ENCODE measurements around the gene YTHDC1.
"Not testable (repeated sequence)": the region's sequence is repeated elsewhere in the genome, so short reads cannot be mapped to it uniquely, and the experiment has no call there.

Gene YTHDC1

GRCh38 chr4:68287704-68288392, 62.0 kb downstream of the YTHDC1 start:
- DNase-seq: no peak

- no peak for DNase-seq
Observed at GRCh38 chr4:68283714-68284113, 66.2 kb downstream of the YTHDC1 start.

GRCh38 chr4:68283095-68283494, 66.8 kb downstream of the YTHDC1 start:
- no peak for DNase-seq

GRCh38 chr4:68281796-68282740, 67.8 kb downstream of the YTHDC1 start:
- not testable (repeated sequence) for DNase-seq

DNA sequence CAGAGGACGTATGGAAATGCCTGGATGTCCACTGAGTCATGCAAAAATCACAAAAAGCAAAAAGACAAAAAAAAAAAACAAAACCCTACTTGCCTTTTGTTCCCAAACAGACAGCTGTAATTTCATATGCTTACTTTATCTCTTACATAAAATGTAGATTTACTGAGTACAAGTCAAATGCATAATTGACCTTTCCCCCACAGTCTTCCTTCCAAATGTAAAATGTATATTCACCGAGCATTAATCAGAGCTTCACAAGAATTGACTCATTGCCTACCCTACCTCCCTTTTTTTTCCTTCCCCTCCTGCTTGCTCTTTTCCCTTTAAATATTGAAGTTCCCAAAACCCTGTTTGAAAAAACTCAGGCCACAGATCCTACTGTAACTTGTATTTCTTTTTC, 71.9 kb downstream of the YTHDC1 start:
- DNase-seq: no peak

- DNase-seq: no peak
Observed at GRCh38 chr4:68277627-68278026, 72.3 kb downstream of the YTHDC1 start.

DNA sequence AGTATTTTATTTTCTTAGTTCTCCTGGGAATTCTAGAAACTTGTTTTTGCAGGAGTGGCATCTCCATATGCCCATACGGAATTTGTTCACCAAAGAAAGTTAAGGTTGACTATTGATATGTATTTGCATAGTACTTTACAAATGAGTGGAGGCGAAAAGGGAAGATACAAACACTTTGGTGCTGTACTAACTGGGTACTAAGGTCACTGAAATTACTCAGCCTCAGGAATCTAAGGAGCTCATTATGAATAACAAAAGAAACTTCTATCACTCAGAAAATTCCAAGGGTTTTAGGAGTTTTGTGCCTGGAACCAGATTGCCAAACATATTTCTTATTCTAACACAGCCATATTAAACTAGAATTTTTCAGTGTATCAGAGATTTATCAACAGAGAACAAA, 77.0 kb downstream of the YTHDC1 start:
- DNase-seq: no peak

GRCh38 chr4:68272380-68272779, 77.5 kb downstream of the YTHDC1 start:
- DNase-seq: no peak

DNA sequence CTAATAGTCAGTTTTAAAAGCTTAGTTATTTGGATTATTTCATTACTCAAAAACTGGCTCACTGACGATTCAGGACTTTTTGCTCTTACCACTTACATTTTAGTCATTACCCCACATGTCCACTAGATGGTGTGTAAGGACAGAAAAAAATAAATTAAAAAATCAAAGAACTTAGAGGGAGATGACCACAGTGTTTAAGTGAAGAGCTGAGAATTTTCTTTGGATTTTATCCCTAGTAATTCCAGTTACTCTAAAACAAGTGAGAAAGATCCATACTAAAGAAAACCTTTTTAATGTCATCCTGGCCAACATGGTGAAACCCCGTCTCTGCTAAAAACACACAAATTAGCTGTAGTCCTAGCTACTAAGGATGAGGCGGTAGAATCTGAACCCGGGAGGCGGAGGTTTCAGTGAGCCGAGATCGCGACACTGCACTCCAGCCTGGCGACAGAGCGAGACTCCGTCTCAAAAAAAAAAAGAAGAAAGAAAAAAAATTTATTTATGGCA, 78.0 kb downstream of the YTHDC1 start:
- no peak for DNase-seq

DNA sequence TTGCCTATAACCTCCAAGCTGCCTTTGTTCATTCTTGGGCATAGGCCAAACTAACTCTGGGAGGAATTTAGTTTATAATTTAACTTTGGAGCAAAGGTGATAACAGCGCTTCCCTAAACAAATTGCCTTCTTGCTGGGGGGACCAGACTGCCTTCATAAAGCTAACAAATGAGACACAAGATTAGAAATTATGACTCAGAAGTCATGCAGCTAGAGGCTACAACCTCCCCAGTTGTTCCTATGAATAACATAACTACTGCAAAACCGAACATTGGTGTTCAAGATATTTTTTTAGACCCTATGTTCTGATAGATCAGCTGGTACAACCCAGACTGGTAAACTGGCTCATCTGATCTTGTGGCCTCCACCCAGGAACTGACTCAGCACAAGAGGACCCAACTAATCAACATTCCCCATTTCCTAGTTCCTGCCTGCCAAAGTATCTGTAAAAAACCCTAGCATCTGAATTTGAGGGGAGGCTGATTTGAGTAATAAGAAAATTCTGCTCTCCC, 82.4 kb downstream of the YTHDC1 start:
- DNase-seq: no peak

GRCh38 chr4:68264875-68265565, 84.9 kb downstream of the YTHDC1 start:
- no peak for DNase-seq

Data from NCI-H2107 (cell line).